SK-N-SH treated with all-trans-retinoic acid at 6 μM for 48 hours (cell line): ENCODE results near the gene GADD45B.
A peak's percentile ranks its signal among the peaks of the same experiment; 100 is the strongest.

Experiments
- ATAC-seq: fragments of 200-7000 bp; cut with Tn5 transposase; 3 replicates; pipeline ENCODE4 v1.9.1; 2020; ENCODE audit warnings: mild to moderate bottlenecking, moderate library complexity
- ARNTL ChIP-seq: fragments of 450-650 bp; formaldehyde crosslinking; IDR thresholded peaks from 2 replicates; pipeline ENCODE4 v1.5.0; 2020; ENCODE audit warnings: low read depth, mild to moderate bottlenecking, moderate library complexity, borderline replicate concordance
- BACH2 ChIP-seq: fragments of 250-450 bp; sonication (Bioruptor Pico); IDR thresholded peaks from 2 replicates; pipeline ENCODE4 v1.9.0; 2021; ENCODE audit warnings: mild to moderate bottlenecking, borderline replicate concordance
- CREB5 ChIP-seq: fragments of 250-450 bp; sonication (Bioruptor Pico); IDR thresholded peaks from 2 replicates; pipeline ENCODE4 v1.5.1; 2020; ENCODE audit warnings: low read depth, mild to moderate bottlenecking, moderate library complexity
- CSDC2 ChIP-seq: fragments of 250-450 bp; sonication (Bioruptor Pico); IDR thresholded peaks from 2 replicates; pipeline ENCODE4 v1.5.0; 2020; ENCODE audit warnings: mild to moderate bottlenecking, moderate library complexity
- CSRNP3 ChIP-seq: fragments of 250-450 bp; sonication (Bioruptor Pico); IDR thresholded peaks from 2 replicates; pipeline ENCODE4 v1.5.1; 2021; ENCODE audit warnings: mild to moderate bottlenecking, moderate library complexity
- ESRRG ChIP-seq: fragments of 250-450 bp; sonication (Bioruptor Pico); IDR thresholded peaks from 2 replicates; pipeline ENCODE4 v1.6.1; 2021; ENCODE audit warnings: mild to moderate bottlenecking
- GLIS3 ChIP-seq: fragments of 250-450 bp; sonication (Bioruptor Pico); IDR thresholded peaks from 2 replicates; pipeline ENCODE4 v1.5.0; 2020; ENCODE audit warnings: mild to moderate bottlenecking, moderate library complexity
- ISL1 ChIP-seq: fragments of 250-450 bp; sonication (Bioruptor Pico); IDR thresholded peaks from 2 replicates; pipeline ENCODE4 v2.1.2; 2022; ENCODE audit warnings: mild to moderate bottlenecking, moderate library complexity
- PATZ1 ChIP-seq: fragments of 250-450 bp; sonication (Bioruptor Pico); IDR thresholded peaks from 2 replicates; pipeline ENCODE4 v1.8.0; 2020; ENCODE audit warnings: mild to moderate bottlenecking, moderate library complexity, borderline replicate concordance
- POU6F1 ChIP-seq: fragments of 250-450 bp; sonication (Bioruptor Pico); IDR thresholded peaks from 2 replicates; pipeline ENCODE4 v1.8.0; 2021; ENCODE audit warnings: low read depth, mild to moderate bottlenecking, moderate library complexity, borderline replicate concordance
- PPARA ChIP-seq: fragments of 250-450 bp; sonication (Bioruptor Pico); IDR thresholded peaks from 2 replicates; pipeline ENCODE4 v1.5.0; 2020; ENCODE audit warnings: mild to moderate bottlenecking, borderline replicate concordance
- RARB ChIP-seq: fragments of 250-450 bp; sonication (Bioruptor Pico); IDR thresholded peaks from 2 replicates; pipeline ENCODE4 v1.8.0; 2021; ENCODE audit warnings: mild to moderate bottlenecking, moderate library complexity
- SNAI2 ChIP-seq: fragments of 250-450 bp; sonication (Bioruptor Pico); IDR thresholded peaks from 2 replicates; pipeline ENCODE4 v1.5.0; 2020; ENCODE audit warnings: mild to moderate bottlenecking, moderate library complexity
- TCF4 ChIP-seq: fragments of 250-450 bp; sonication (Bioruptor Pico); IDR thresholded peaks from 2 replicates; pipeline ENCODE4 v1.8.0; 2021; ENCODE audit warnings: mild to moderate bottlenecking, moderate library complexity, borderline replicate concordance
- TOX ChIP-seq: fragments of 250-450 bp; sonication (Bioruptor Pico); IDR thresholded peaks from 2 replicates; pipeline ENCODE4 v1.8.0; 2021; ENCODE audit warnings: mild to moderate bottlenecking, moderate library complexity, borderline replicate concordance
- TSHZ2 ChIP-seq: fragments of 250-450 bp; sonication (Bioruptor Pico); IDR thresholded peaks from 2 replicates; pipeline ENCODE4 v1.5.0; 2020; ENCODE audit warnings: mild to moderate bottlenecking, moderate library complexity
- ZC3H10 ChIP-seq: fragments of 250-450 bp; sonication (Bioruptor Pico); IDR thresholded peaks from 2 replicates; pipeline ENCODE4 v1.5.1; 2021; ENCODE audit warnings: mild to moderate bottlenecking, moderate library complexity
- ZFP3 ChIP-seq: fragments of 250-450 bp; sonication (Bioruptor Pico); IDR thresholded peaks from 2 replicates; pipeline ENCODE4 v1.5.0; 2020; ENCODE audit warnings: mild to moderate bottlenecking, moderate library complexity
- ZFP30 ChIP-seq: fragments of 450-650 bp; formaldehyde crosslinking; IDR thresholded peaks from 2 replicates; pipeline ENCODE4 v1.5.0; 2022; ENCODE audit warnings: mild to moderate bottlenecking, moderate library complexity
- ZNF70 ChIP-seq: fragments of 450-650 bp; formaldehyde crosslinking; IDR thresholded peaks from 2 replicates; pipeline ENCODE4 v1.5.0; 2020; ENCODE audit warnings: mild to moderate bottlenecking, moderate library complexity

The GADD45B gene

GRCh38 chr19:2509096-2509495 lies 33.2 kb downstream of the GADD45B start (continued):
- TF ChIP-seq TSHZ2 (CRISPR knock-in tag) (no peak), BACH2 (CRISPR knock-in tag) (no peak)

- ATAC-seq, result no peak
- TF ChIP-seq ZC3H10 (CRISPR knock-in tag) (no peak), RARB (no peak), ZFP3 (CRISPR knock-in tag) (no peak), ZFP30 (CRISPR knock-in tag) (no peak), ZNF70 (no peak), TOX (CRISPR knock-in tag) (no peak), CSRNP3 (no peak), SNAI2 (CRISPR knock-in tag) (no peak), ESRRG (CRISPR knock-in tag) (no peak), ARNTL (CRISPR knock-in tag) (no peak), GLIS3 (CRISPR knock-in tag) (no peak), TCF4 (no peak), CREB5 (CRISPR knock-in tag) (no peak)
Measured at GRCh38 chr19:2511570-2511969, 35.6 kb downstream of the GADD45B start.

- TF ChIP-seq CSDC2 (CRISPR knock-in tag) (no peak), CREB5 (CRISPR knock-in tag) (no peak)
- ATAC-seq, result no peak
Measured at GRCh38 chr19:2511991-2512390, 36.1 kb downstream of the GADD45B start.

- ATAC-seq, result peak; percentile 33; the same call in 2 of the 3 replicates
- TF ChIP-seq CREB5 (CRISPR knock-in tag), result no peak
- no peak for TF ChIP-seq PATZ1
- no peak for TF ChIP-seq ESRRG (CRISPR knock-in tag)
- no peak for TF ChIP-seq ISL1
- no peak for TF ChIP-seq CSRNP3
- no peak for TF ChIP-seq POU6F1
- no peak for TF ChIP-seq PPARA (CRISPR knock-in tag)
- no peak for TF ChIP-seq TOX (CRISPR knock-in tag)
- no peak for TF ChIP-seq ZNF70
- TF ChIP-seq GLIS3 (CRISPR knock-in tag), result no peak
- no peak for TF ChIP-seq BACH2 (CRISPR knock-in tag)
- TF ChIP-seq SNAI2 (CRISPR knock-in tag), result no peak
- TF ChIP-seq ZFP30 (CRISPR knock-in tag), result no peak
Measured at GRCh38 chr19:2512523-2513431, 36.9 kb downstream of the GADD45B start.
